ENCODE measurements around the gene QPCT.
"Not testable (repeated sequence)": the region's sequence is repeated elsewhere in the genome, so short reads cannot be mapped to it uniquely, and the experiment has no call there.

Gene QPCT

GRCh38 chr2:37402636-37403035 lies 58.2 kb downstream of the QPCT start:
- no peak for TF ChIP-seq CTCF (conservative IDR thresholded peaks at IDR 0.05)
- H3K27ac ChIP-seq: no peak overlapping the region

GRCh38 chr2:37405781-37406180 lies 61.4 kb downstream of the QPCT start:
- no peak for TF ChIP-seq CTCF (conservative IDR thresholded peaks at IDR 0.05)
- H3K27ac ChIP-seq: no peak overlapping the region

- TF ChIP-seq CTCF (conservative IDR thresholded peaks at IDR 0.05): no peak
- H3K27ac ChIP-seq: no peak overlapping the region
These were observed 67.8 kb downstream of the QPCT start for GRCh38 chr2:37412231-37412630.

GRCh38 chr2:37413911-37414469 lies 69.6 kb downstream of the QPCT start:
- H3K27ac ChIP-seq: not testable (repeated sequence)

- peak; percentile 93 for TF ChIP-seq CTCF (conservative IDR thresholded peaks at IDR 0.05)
- H3K27ac ChIP-seq: no peak overlapping the region
These were observed 70.1 kb downstream of the QPCT start for GRCh38 chr2:37414470-37414949.

- TF ChIP-seq CTCF (conservative IDR thresholded peaks at IDR 0.05): peak; percentile 15; the same call in 1 of the 2 replicates
These were observed 70.8 kb downstream of the QPCT start for GRCh38 chr2:37415128-37415820.

GRCh38 chr2:37417321-37417720 lies 72.9 kb downstream of the QPCT start:
- TF ChIP-seq CTCF (conservative IDR thresholded peaks at IDR 0.05): no peak
- no peak overlapping the region for H3K27ac ChIP-seq

More at GRCh38 chr2:37415128-37415820, 70.8 kb downstream of the QPCT start:
- no peak overlapping the region for H3K27ac ChIP-seq

- H3K27ac ChIP-seq: no peak overlapping the region
- TF ChIP-seq CTCF (conservative IDR thresholded peaks at IDR 0.05): no peak
These were observed 74.5 kb downstream of the QPCT start for GRCh38 chr2:37418956-37419355.
